ENCODE data around the gene DACH2. TPM values are rescaled to one million over a fixed set of nuclear protein-coding genes. Genes with fewer than 3 reads are reported as not detected.
"Not testable (repeated sequence)": the region's sequence is repeated elsewhere in the genome, so short reads cannot be mapped to it uniquely, and the experiment has no call there.

DACH2 gene
- total and polyA plus RNA-seq, 5 donors: 0.07 to 0.49 (median 0.25) TPM

GRCh38 chrX:86171366-86171765, 23.1 kb downstream of the DACH2 start:
- no peak for ATAC-seq
- intact Hi-C loops (cut with DNase I): no loop called here
- Histone ChIP-seq H3K4me3 (ENCODE audit: low read length) (no peak overlapping the region), H3K4me1 (ENCODE audit: control insufficient read depth, insufficient read depth, low read length) (no peaks in the 10 kb centered on the region), H3K9me3 (ENCODE audit: control insufficient read depth, low read length) (no peaks in the 10 kb centered on the region), H3K27me3 (ENCODE audit: control insufficient read depth, insufficient read depth) (no peaks in the 10 kb centered on the region), H3K27ac (ENCODE audit: low read length) (no peak overlapping the region)
- 39% methylated on average over 3 of the region's 3 CpGs for WGBS
- DNase-seq: peak in 1 of 3 donors; percentile 11

DNA sequence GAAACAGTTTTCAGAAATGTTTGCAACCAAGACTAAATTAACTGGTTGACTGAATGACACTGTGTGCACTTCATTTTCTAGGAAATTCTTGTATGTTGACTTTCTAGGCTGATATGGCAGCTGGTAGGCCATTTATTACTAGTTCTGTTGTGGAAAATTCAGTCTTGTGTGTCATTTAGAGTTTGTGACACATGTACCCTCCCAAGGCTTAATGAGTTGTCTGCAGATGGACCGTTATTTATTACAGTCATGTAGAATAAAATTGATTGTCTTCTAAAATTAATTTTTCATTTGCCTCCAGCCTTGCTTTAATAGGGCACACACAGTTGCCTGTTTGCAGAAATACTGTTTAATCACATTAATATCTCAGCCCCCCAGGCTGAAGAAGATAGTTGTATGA, 30.7 kb downstream of the DACH2 start:
- H3K27me3 ChIP-seq (ENCODE audit: control insufficient read depth, insufficient read depth): no peaks in the 10 kb centered on the region
- H3K4me1 ChIP-seq (ENCODE audit: control insufficient read depth, insufficient read depth, low read length): no peaks in the 10 kb centered on the region
- no peaks in the 10 kb centered on the region for H3K9me3 ChIP-seq (ENCODE audit: control insufficient read depth, low read length)
- H3K27ac ChIP-seq (ENCODE audit: low read length): no peak overlapping the region
- DNase-seq (no peak), ATAC-seq (no peak)
- 71% methylated on average over 1 of the region's 1 CpG for WGBS
- intact Hi-C loops (cut with DNase I): no loop called here
- H3K4me3 ChIP-seq (ENCODE audit: low read length): no peak overlapping the region

GRCh38 chrX:86181325-86181724, 33.1 kb downstream of the DACH2 start:
- H3K27ac ChIP-seq (ENCODE audit: low read length); DNase-seq; ATAC-seq; H3K4me3 ChIP-seq (ENCODE audit: low read length); H3K27me3 ChIP-seq (ENCODE audit: control insufficient read depth, insufficient read depth); H3K4me1 ChIP-seq (ENCODE audit: control insufficient read depth, insufficient read depth, low read length); intact Hi-C loops (cut with DNase I); H3K9me3 ChIP-seq (ENCODE audit: control insufficient read depth, low read length): not testable (repeated sequence)
- 91% methylated on average over 7 of the region's 7 CpGs for WGBS

DNA sequence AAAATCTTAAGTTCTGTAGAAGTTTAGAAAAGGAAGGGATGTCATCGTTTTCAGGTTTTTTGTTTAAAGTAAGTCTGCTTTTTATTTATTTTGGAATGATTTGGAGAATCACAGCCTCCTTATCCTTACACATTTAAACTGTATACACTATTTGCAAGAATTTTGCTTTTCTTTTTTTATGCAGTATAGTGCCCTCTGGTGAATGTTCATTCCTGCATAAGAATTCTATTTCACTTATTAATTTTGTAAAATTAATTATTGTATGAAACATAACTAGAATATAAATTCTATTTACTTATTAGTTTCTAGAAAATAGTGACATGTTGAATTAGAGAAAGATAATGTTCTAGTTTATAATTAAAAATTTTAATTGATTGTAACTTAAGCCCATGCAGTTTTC, 44.6 kb downstream of the DACH2 start:
- Histone ChIP-seq H3K4me3 (ENCODE audit: low read length) (no peak overlapping the region), H3K27ac (ENCODE audit: low read length) (no peak overlapping the region), H3K27me3 (ENCODE audit: control insufficient read depth, insufficient read depth) (no peaks in the 10 kb centered on the region), H3K9me3 (ENCODE audit: control insufficient read depth, low read length) (no peaks in the 10 kb centered on the region), H3K4me1 (ENCODE audit: control insufficient read depth, insufficient read depth, low read length) (no peaks in the 10 kb centered on the region)
- 54% methylated on average over 1 of the region's 1 CpG for WGBS
- DNase-seq (no peak), ATAC-seq (no peak)
- intact Hi-C loops (cut with DNase I): no loop called here

DNA sequence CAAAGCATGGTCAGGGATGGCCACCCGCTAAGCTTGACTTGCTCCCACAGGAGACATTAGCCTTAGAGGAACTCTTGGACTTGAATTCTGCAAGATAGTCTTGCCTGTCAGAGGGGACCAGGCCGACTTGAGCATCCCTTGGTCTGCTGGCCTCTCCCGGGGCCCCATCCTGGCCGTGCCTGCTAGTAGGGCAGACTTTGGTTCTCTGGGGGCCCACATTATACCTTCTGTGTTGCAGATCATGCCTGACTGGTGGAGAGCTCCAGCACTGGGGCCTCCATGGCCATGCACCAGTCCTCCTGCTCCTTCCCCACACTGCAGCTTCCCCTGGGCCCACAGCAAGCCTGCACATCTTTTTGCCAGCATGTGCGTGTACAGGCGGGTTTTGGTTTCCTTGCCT, 46.5 kb downstream of the DACH2 start:
- intact Hi-C loops (cut with DNase I): no loop called here
- Histone ChIP-seq H3K4me3 (ENCODE audit: low read length) (no peak overlapping the region), H3K27me3 (ENCODE audit: control insufficient read depth, insufficient read depth) (no peaks in the 10 kb centered on the region), H3K4me1 (ENCODE audit: control insufficient read depth, insufficient read depth, low read length) (no peaks in the 10 kb centered on the region), H3K9me3 (ENCODE audit: control insufficient read depth, low read length) (no peaks in the 10 kb centered on the region), H3K27ac (ENCODE audit: low read length) (no peak overlapping the region)
- no peak for ATAC-seq
- 83% methylated on average over 6 of the region's 6 CpGs for WGBS
- DNase-seq: no peak

- no peak for ATAC-seq
- WGBS: 85% methylated on average over 2 of the region's 2 CpGs
- no peaks in the 10 kb centered on the region for H3K27me3 ChIP-seq (ENCODE audit: control insufficient read depth, insufficient read depth)
- DNase-seq: no peak
- intact Hi-C loops (cut with DNase I): no loop called here
- no peak overlapping the region for H3K4me3 ChIP-seq (ENCODE audit: low read length)
- no peaks in the 10 kb centered on the region for H3K4me1 ChIP-seq (ENCODE audit: control insufficient read depth, insufficient read depth, low read length)
- no peak overlapping the region for H3K27ac ChIP-seq (ENCODE audit: low read length)
- H3K9me3 ChIP-seq (ENCODE audit: control insufficient read depth, low read length): no peaks in the 10 kb centered on the region
Measured at GRCh38 chrX:86195343-86195742, 47.1 kb downstream of the DACH2 start.

GRCh38 chrX:86197815-86198214, 49.6 kb downstream of the DACH2 start:
- no peaks in the 10 kb centered on the region for H3K9me3 ChIP-seq (ENCODE audit: control insufficient read depth, low read length)
- no peaks in the 10 kb centered on the region for H3K4me1 ChIP-seq (ENCODE audit: control insufficient read depth, insufficient read depth, low read length)
- no peak overlapping the region for H3K27ac ChIP-seq (ENCODE audit: low read length)
- no peak overlapping the region for H3K4me3 ChIP-seq (ENCODE audit: low read length)
- 78% methylated on average over 1 of the region's 1 CpG for WGBS
- ATAC-seq (no peak), DNase-seq (no peak)
- intact Hi-C loops (cut with DNase I): no loop called here
- H3K27me3 ChIP-seq (ENCODE audit: control insufficient read depth, insufficient read depth): no peaks in the 10 kb centered on the region

- no peak overlapping the region for H3K4me3 ChIP-seq (ENCODE audit: low read length)
- DNase-seq: no peak
- H3K4me1 ChIP-seq (ENCODE audit: control insufficient read depth, insufficient read depth, low read length): no peaks in the 10 kb centered on the region
- H3K27ac ChIP-seq (ENCODE audit: low read length): no peak overlapping the region
- no peaks in the 10 kb centered on the region for H3K9me3 ChIP-seq (ENCODE audit: control insufficient read depth, low read length)
- H3K27me3 ChIP-seq (ENCODE audit: control insufficient read depth, insufficient read depth): no peaks in the 10 kb centered on the region
- intact Hi-C loops (cut with DNase I): no loop called here
- no peak for ATAC-seq
- 57% methylated on average over 3 of the region's 3 CpGs for WGBS
Measured at GRCh38 chrX:86210772-86211171, 62.5 kb downstream of the DACH2 start.

DNA sequence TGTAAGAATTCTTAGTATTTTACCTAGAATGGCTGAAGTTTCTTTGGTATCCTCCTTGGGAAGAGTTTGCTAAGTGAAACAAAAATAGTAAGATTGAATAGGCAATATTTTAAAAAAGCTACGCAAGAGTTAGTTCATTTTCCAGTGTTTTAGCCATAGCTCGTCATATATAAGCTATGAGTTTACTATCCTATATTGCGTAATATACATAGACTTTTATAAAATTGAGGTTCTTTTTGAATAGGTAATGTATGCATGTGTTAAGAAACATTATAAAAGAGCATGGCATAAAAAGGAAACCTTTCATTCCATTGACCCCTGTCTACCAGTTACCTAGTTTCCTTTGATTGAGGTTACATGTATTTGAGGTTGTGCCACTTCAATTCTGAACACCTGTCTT, 67.0 kb downstream of the DACH2 start:
- DNase-seq (no peak), ATAC-seq (no peak)
- Histone ChIP-seq H3K4me1 (ENCODE audit: control insufficient read depth, insufficient read depth, low read length) (no peaks in the 10 kb centered on the region), H3K9me3 (ENCODE audit: control insufficient read depth, low read length) (no peaks in the 10 kb centered on the region), H3K4me3 (ENCODE audit: low read length) (no peak overlapping the region), H3K27ac (ENCODE audit: low read length) (no peak overlapping the region), H3K27me3 (ENCODE audit: control insufficient read depth, insufficient read depth) (no peaks in the 10 kb centered on the region)
- intact Hi-C loops (cut with DNase I): no loop called here
- 94% methylated on average over 3 of the region's 3 CpGs for WGBS

DNA sequence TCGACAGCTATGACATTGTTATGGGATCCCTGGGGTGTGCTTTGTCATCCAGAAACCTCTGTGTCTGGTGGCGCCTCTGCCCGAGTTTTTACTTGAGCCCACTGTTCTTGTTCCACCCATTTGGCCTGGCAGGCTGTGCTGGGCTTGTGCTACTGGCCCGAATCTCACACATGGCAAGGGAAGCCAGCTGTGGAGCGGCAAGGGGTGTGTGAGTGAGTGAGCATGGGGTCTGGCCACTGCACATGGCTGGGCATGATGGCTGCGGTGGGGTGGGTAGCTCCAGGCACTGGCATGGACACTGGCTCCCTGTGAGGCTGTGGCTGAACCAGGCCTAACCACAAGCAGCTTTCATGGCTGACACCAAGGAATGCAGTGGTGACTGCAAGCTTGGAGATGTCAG, 89.2 kb downstream of the DACH2 start:
- no peak overlapping the region for H3K27ac ChIP-seq (ENCODE audit: low read length)
- no peaks in the 10 kb centered on the region for H3K27me3 ChIP-seq (ENCODE audit: control insufficient read depth, insufficient read depth)
- ATAC-seq (no peak), DNase-seq (peak in 2 of 3 donors; percentile 6 to 27)
- H3K9me3 ChIP-seq (ENCODE audit: control insufficient read depth, low read length): no peaks in the 10 kb centered on the region
- intact Hi-C loops (cut with DNase I): no loop called here
- 85% methylated on average over 6 of the region's 6 CpGs for WGBS
- no peak overlapping the region for H3K4me3 ChIP-seq (ENCODE audit: low read length)
- no peaks in the 10 kb centered on the region for H3K4me1 ChIP-seq (ENCODE audit: control insufficient read depth, insufficient read depth, low read length)

DNA sequence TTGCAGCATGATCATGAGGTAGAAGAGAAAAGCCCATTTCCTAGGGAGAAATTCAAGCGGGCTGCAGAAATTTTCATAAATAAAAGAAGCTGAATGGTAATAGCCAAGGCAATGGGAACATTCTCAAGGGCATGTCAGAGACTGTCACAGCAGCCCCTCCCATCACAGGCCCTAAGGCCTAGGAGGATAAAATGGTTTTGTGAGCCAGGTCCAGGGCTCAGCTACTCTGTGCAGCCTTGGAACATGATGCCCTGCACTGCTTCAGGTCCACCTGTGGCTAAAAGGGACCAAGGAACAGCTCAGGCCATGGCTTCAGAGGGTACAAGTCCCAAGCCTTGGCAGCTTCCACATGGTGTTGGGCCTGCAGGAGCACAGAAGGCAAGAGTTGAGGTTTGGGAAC, 93.3 kb downstream of the DACH2 start:
- H3K4me3 ChIP-seq (ENCODE audit: low read length): no peak overlapping the region
- no peaks in the 10 kb centered on the region for H3K9me3 ChIP-seq (ENCODE audit: control insufficient read depth, low read length)
- H3K27me3 ChIP-seq (ENCODE audit: control insufficient read depth, insufficient read depth): no peaks in the 10 kb centered on the region
- intact Hi-C loops (cut with DNase I): no loop called here
- no peak for ATAC-seq
- H3K4me1 ChIP-seq (ENCODE audit: control insufficient read depth, insufficient read depth, low read length): no peaks in the 10 kb centered on the region
- DNase-seq: no peak
- no peak overlapping the region for H3K27ac ChIP-seq (ENCODE audit: low read length)
- 94% methylated on average over 1 of the region's 1 CpG for WGBS

DNA sequence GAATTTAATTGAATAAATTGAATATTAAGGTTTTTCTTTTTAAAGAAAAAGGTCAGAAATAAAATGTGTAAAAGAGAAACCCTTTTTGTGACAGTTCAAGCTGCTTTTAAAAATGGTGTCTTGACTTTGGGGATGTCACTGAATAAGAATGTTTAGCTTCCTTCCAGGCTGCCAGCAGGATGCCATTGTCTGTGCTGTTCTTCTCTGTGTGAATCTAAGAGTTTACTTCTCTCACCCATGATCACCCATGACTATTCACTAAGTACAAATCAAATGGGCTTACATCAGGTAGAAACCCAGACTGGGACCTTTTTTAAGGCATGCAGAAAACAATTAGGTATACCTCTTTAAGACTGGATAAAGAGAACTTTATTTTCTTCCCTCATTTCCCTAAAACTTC, 115.3 kb downstream of the DACH2 start:
- H3K9me3 ChIP-seq (ENCODE audit: control insufficient read depth, low read length): no peaks in the 10 kb centered on the region
- no peaks in the 10 kb centered on the region for H3K27me3 ChIP-seq (ENCODE audit: control insufficient read depth, insufficient read depth)
- H3K4me3 ChIP-seq (ENCODE audit: low read length): no peak overlapping the region
- H3K4me1 ChIP-seq (ENCODE audit: control insufficient read depth, insufficient read depth, low read length): no peaks in the 10 kb centered on the region
- intact Hi-C loops (cut with DNase I): no loop called here
- DNase-seq: no peak
- H3K27ac ChIP-seq (ENCODE audit: low read length): no peak overlapping the region
- no peak for ATAC-seq

Measured in right cardiac atrium (tissue), 5 donors.